ES-I3 (cell line): ENCODE results near the gene ITGB3BP.
A peak's percentile ranks its signal among the peaks of the same experiment; 100 is the strongest.
"Not testable (repeated sequence)": the region's sequence is repeated elsewhere in the genome, so short reads cannot be mapped to it uniquely, and the experiment has no call there.

Experiments
- H3K36me3 ChIP-seq: 2 replicates; pipeline ENCODE4 v1.6.1; 2013; ENCODE audit warnings: mild to moderate bottlenecking, low read length, control low read depth, moderate library complexity; ENCODE audit not compliant: insufficient read depth
- H3K4me1 ChIP-seq: 2 replicates; pipeline ENCODE4 v1.6.1; 2013; ENCODE audit warnings: mild to moderate bottlenecking, control low read depth, low read length; ENCODE audit not compliant: insufficient read depth
- H3K9ac ChIP-seq: 2 replicates; pipeline ENCODE4 v1.6.1; 2013; ENCODE audit warnings: low read depth, mild to moderate bottlenecking, low read length, moderate library complexity
- H3K9me3 ChIP-seq: 2 replicates; pipeline ENCODE4 v1.6.1; 2013; ENCODE audit warnings: mild to moderate bottlenecking, low read length, moderate library complexity; ENCODE audit not compliant: control insufficient read depth, insufficient read depth

The ITGB3BP gene

GRCh38 chr1:63522891-63523728, at the start of gene ITGB3BP, which contains the start of gene EFCAB7:
Gene ITGB3BP, minus strand, starts transcription at chr1:63523225. Its CDS starts 92 bp downstream, at chr1:63523133.
Gene EFCAB7, plus strand, starts transcription at chr1:63523525. Its CDS starts 2,048 bp downstream, at chr1:63525573.
- Histone ChIP-seq H3K36me3 (no peaks in the 10 kb centered on the region), H3K9ac (peak within 1 kb of the TSS; percentile 98), H3K4me1 (peaks cover 4% of the 10 kb centered on the region; the same call in 1 of the 2 replicates), H3K9me3 (no peaks in the 10 kb centered on the region)

GRCh38 chr1:63572686-63573085, 49.7 kb upstream of the ITGB3BP start:
- peaks cover 37% of the 10 kb centered on the region for H3K4me1 ChIP-seq
- H3K36me3 ChIP-seq, result not testable (repeated sequence)

GRCh38 chr1:63569640-63570316, 46.8 kb upstream of the ITGB3BP start:
- no peaks in the 10 kb centered on the region for H3K9me3 ChIP-seq
- no peak overlapping the region for H3K9ac ChIP-seq
- no peaks in the 10 kb centered on the region for H3K36me3 ChIP-seq
- H3K4me1 ChIP-seq, result peaks cover 32% of the 10 kb centered on the region

More at GRCh38 chr1:63572686-63573085, 49.7 kb upstream of the ITGB3BP start:
- not testable (repeated sequence) for H3K9me3 ChIP-seq, H3K9ac ChIP-seq

- H3K9me3 ChIP-seq, result no peaks in the 10 kb centered on the region
- H3K36me3 ChIP-seq, result no peaks in the 10 kb centered on the region
- H3K9ac ChIP-seq, result no peak overlapping the region
- H3K4me1 ChIP-seq, result peaks cover 30% of the 10 kb centered on the region
Observed at GRCh38 chr1:63569068-63569467, 46.0 kb upstream of the ITGB3BP start.

- no peak overlapping the region for H3K9ac ChIP-seq
- no peaks in the 10 kb centered on the region for H3K9me3 ChIP-seq
- 0 out of 2 replicates have a peak, but pooled peaks cover 3% of the 10 kb centered on the region for H3K4me1 ChIP-seq
- H3K36me3 ChIP-seq, result no peaks in the 10 kb centered on the region
Observed at GRCh38 chr1:63563745-63564144, 40.7 kb upstream of the ITGB3BP start.

- Histone ChIP-seq H3K9me3 (no peaks in the 10 kb centered on the region), H3K4me1 (peaks cover 7% of the 10 kb centered on the region; the same call in 1 of the 2 replicates), H3K36me3 (no peaks in the 10 kb centered on the region), H3K9ac (no peak overlapping the region)
Observed at GRCh38 chr1:63559357-63559756, 36.3 kb upstream of the ITGB3BP start.

- Histone ChIP-seq H3K9me3 (no peaks in the 10 kb centered on the region), H3K9ac (no peak overlapping the region), H3K4me1 (peaks cover 5% of the 10 kb centered on the region; the same call in 1 of the 2 replicates), H3K36me3 (no peaks in the 10 kb centered on the region)
Observed at GRCh38 chr1:63557365-63557987, 34.5 kb upstream of the ITGB3BP start.

- H3K9ac ChIP-seq, result no peak overlapping the region
- peaks cover 5% of the 10 kb centered on the region; the same call in 1 of the 2 replicates for H3K4me1 ChIP-seq
- H3K36me3 ChIP-seq, result no peaks in the 10 kb centered on the region
- H3K9me3 ChIP-seq, result no peaks in the 10 kb centered on the region
Observed at GRCh38 chr1:63555480-63555879, 32.5 kb upstream of the ITGB3BP start.

- Histone ChIP-seq H3K9me3 (0 out of 2 replicates have a peak, but pooled peaks cover 2% of the 10 kb centered on the region), H3K9ac (no peak overlapping the region), H3K36me3 (no peaks in the 10 kb centered on the region), H3K4me1 (no peaks in the 10 kb centered on the region)
Observed at GRCh38 chr1:63548877-63549276, 25.9 kb upstream of the ITGB3BP start.

GRCh38 chr1:63548303-63548702, 25.3 kb upstream of the ITGB3BP start:
- H3K9ac ChIP-seq, result no peak overlapping the region
- H3K36me3 ChIP-seq, result no peaks in the 10 kb centered on the region
- no peaks in the 10 kb centered on the region for H3K4me1 ChIP-seq
- H3K9me3 ChIP-seq, result 0 out of 2 replicates have a peak, but pooled peaks cover 2% of the 10 kb centered on the region

GRCh38 chr1:63547621-63548294, 24.7 kb upstream of the ITGB3BP start:
- H3K9me3 ChIP-seq, result 0 out of 2 replicates have a peak, but pooled peaks cover 2% of the 10 kb centered on the region
- H3K36me3 ChIP-seq, result no peaks in the 10 kb centered on the region
- H3K9ac ChIP-seq, result no peak overlapping the region
- H3K4me1 ChIP-seq, result no peaks in the 10 kb centered on the region

- no peak overlapping the region for H3K9ac ChIP-seq
- no peaks in the 10 kb centered on the region for H3K4me1 ChIP-seq
- H3K9me3 ChIP-seq, result 0 out of 2 replicates have a peak, but pooled peaks cover 2% of the 10 kb centered on the region
- H3K36me3 ChIP-seq, result no peaks in the 10 kb centered on the region
Observed at GRCh38 chr1:63545780-63546179, 22.8 kb upstream of the ITGB3BP start.

GRCh38 chr1:63537940-63538339, 14.9 kb upstream of the ITGB3BP start:
- Histone ChIP-seq H3K9ac (no peak overlapping the region), H3K36me3 (no peaks in the 10 kb centered on the region), H3K9me3 (no peaks in the 10 kb centered on the region), H3K4me1 (peaks cover 6% of the 10 kb centered on the region; the same call in 1 of the 2 replicates)

- no peaks in the 10 kb centered on the region for H3K9me3 ChIP-seq
- no peaks in the 10 kb centered on the region for H3K36me3 ChIP-seq
- H3K9ac ChIP-seq, result no peak overlapping the region
- peaks cover 6% of the 10 kb centered on the region; the same call in 1 of the 2 replicates for H3K4me1 ChIP-seq
Observed at GRCh38 chr1:63537006-63537405, 14.0 kb upstream of the ITGB3BP start.
